Caco-2 (cell line): ENCODE measurements around the gene C16orf95. TPM values are rescaled to one million over a fixed set of nuclear protein-coding genes. Genes with fewer than 3 reads are reported as not detected.

Experiments
- BruUV-seq: library from RNA; stranded (reverse); fragments of 400-500 nt; replicated peaks from 2 replicates; lab custom pipeline; 2021; lab: Mats Ljungman, UMichigan
- CTCF ChIA-PET: fragments of 300-600 bp; sonication (Branson Sonifier 250); formaldehyde crosslinking; loops from one replicate; lab custom pipeline; 2022; ENCODE audit warnings: antibody characterized with exemption; lab: Charles Lee
- POLR2A ChIA-PET: fragments of 300-600 bp; sonication (Branson Sonifier 250); formaldehyde crosslinking; loops from one replicate; lab custom pipeline; 2022; ENCODE audit warnings: antibody characterized with exemption; lab: Charles Lee
- DNase-seq, 2 experiments: peaks; one replicate each; pipeline versions ENCODE4 v3.0.0 to v3.0.0-alpha.2; 2020 to 2022
- H3K27me3 ChIP-seq: replicated peaks from 2 replicates; pipeline ENCODE4 v1.6.0; 2011; ENCODE audit warnings: low read length; ENCODE audit not compliant: control insufficient read depth, insufficient read depth
- H3K36me3 ChIP-seq: 2 replicates; pipeline ENCODE4 v1.5.1; 2011; ENCODE audit warnings: low read length; ENCODE audit not compliant: control insufficient read depth, insufficient read depth
- H3K4me1 ChIP-seq: fragments of 250-450 bp; sonication (Bioruptor Pico); 2 replicates; pipeline ENCODE4 v1.5.1; 2020; ENCODE audit warnings: mild to moderate bottlenecking
- H3K4me3 ChIP-seq: 2 replicates; pipeline ENCODE4 v1.5.1; 2011; ENCODE audit warnings: low read depth, mild to moderate bottlenecking, control low read depth, low read length
- H3K9me3 ChIP-seq: fragments of 250-450 bp; sonication (Bioruptor Pico); 2 replicates; pipeline ENCODE4 v1.5.1; 2020; ENCODE audit warnings: mild to moderate bottlenecking, moderate library complexity
- H3K27ac Mint-ChIP-seq: one replicate; pipeline ENCODE4 v1.8.0; 2022; ENCODE audit warnings: mixed read lengths; ENCODE audit not compliant: unreplicated experiment
- H3K27me3 Mint-ChIP-seq: one replicate; pipeline ENCODE4 v1.8.0; 2022; ENCODE audit warnings: mixed read lengths; ENCODE audit not compliant: insufficient read depth, unreplicated experiment
- H3K36me3 Mint-ChIP-seq: one replicate; pipeline ENCODE4 v1.8.0; 2022; ENCODE audit warnings: mild to moderate bottlenecking, mixed read lengths; ENCODE audit not compliant: insufficient read depth, unreplicated experiment
- H3K4me1 Mint-ChIP-seq: one replicate; pipeline ENCODE4 v1.8.0; 2022; ENCODE audit warnings: low read depth, mixed read lengths; ENCODE audit not compliant: unreplicated experiment
- H3K4me3 Mint-ChIP-seq: one replicate; pipeline ENCODE4 v1.8.0; 2022; ENCODE audit warnings: mild to moderate bottlenecking, moderate library complexity, mixed read lengths; ENCODE audit not compliant: unreplicated experiment
- H3K9me3 Mint-ChIP-seq: one replicate; pipeline ENCODE4 v1.8.0; 2022; ENCODE audit warnings: mixed read lengths; ENCODE audit not compliant: unreplicated experiment
- CTCF ChIP-seq, 2 experiments: fragments of 200-600 bp in 1 of 2; IDR thresholded peaks; 1 replicate in 1 of 2; 2 replicates in 1 of 2; pipeline versions ENCODE4 v1.5.1 to v1.8.0; 2011 to 2022; ENCODE audit warnings: antibody characterized with exemption in 1 of 2, control low read depth in 1 of 2, inconsistent platforms in 1 of 2, low read depth in 1 of 2, low read length in 1 of 2, mild to moderate bottlenecking in 1 of 2, moderate library complexity in 1 of 2; ENCODE audit not compliant: insufficient read depth in 1 of 2, severe bottlenecking in 1 of 2, unreplicated experiment in 1 of 2
- intact Hi-C: fragments of 100-400 bp; cut with micrococcal nuclease; formaldehyde crosslinking; loops from one replicate; pipeline ENCODE4 v1.10.0; 2022; ENCODE audit not compliant: unreplicated experiment
- total RNA-seq: library from RNA; stranded (reverse); gene quantifications from 2 replicates; pipeline ENCODE4 v1.2.3, GENCODE V29; 2022

C16orf95 gene
- total RNA-seq, 1 experiment from 2014 or later = 4.4 TPM

GRCh38 chr16:87286839-87287626, 30.2 kb downstream of the C16orf95 start:
- no peak overlapping the region for H3K4me3 Mint-ChIP-seq
- Histone ChIP-seq H3K27me3 (no peaks in the 10 kb centered on the region), H3K4me1 (no peaks in the 10 kb centered on the region), H3K4me3 (no peak overlapping the region), H3K9me3 (0 out of 2 replicates have a peak, but pooled peaks cover 8% of the 10 kb centered on the region), H3K36me3 (no peaks in the 10 kb centered on the region)
- no peaks in the 10 kb centered on the region for H3K4me1 Mint-ChIP-seq
- no peak for TF ChIP-seq CTCF (IDR thresholded peaks at IDR 0.05; ENCODE audit: insufficient read depth in 1 of 2, low read depth in 1 of 2, low read length in 1 of 2, severe bottlenecking in 1 of 2, unreplicated experiment in 1 of 2)
- DNase-seq = no peak
- no peaks in the 10 kb centered on the region for H3K36me3 Mint-ChIP-seq
- ChIA-PET POLR2A (no interaction called here), CTCF (no interaction called here)
- H3K27me3 Mint-ChIP-seq = peaks cover 11% of the 10 kb centered on the region
- intact Hi-C loops = no loop called here
- no TSS peak for BruUV-seq
- H3K27ac Mint-ChIP-seq = no peak overlapping the region
- H3K9me3 Mint-ChIP-seq = peaks cover 18% of the 10 kb centered on the region

- ChIA-PET CTCF (no interaction called here), POLR2A (no interaction called here)
- intact Hi-C loops = no loop called here
- Histone ChIP-seq H3K4me1 (no peaks in the 10 kb centered on the region), H3K4me3 (no peak overlapping the region), H3K9me3 (0 out of 2 replicates have a peak, but pooled peaks cover 6% of the 10 kb centered on the region), H3K36me3 (no peaks in the 10 kb centered on the region), H3K27me3 (no peaks in the 10 kb centered on the region; the same call in 1 of the 2 replicates)
- H3K27me3 Mint-ChIP-seq = peaks cover 24% of the 10 kb centered on the region
- H3K4me1 Mint-ChIP-seq = no peaks in the 10 kb centered on the region
- TF ChIP-seq CTCF (IDR thresholded peaks at IDR 0.05; ENCODE audit: insufficient read depth in 1 of 2, low read depth in 1 of 2, low read length in 1 of 2, severe bottlenecking in 1 of 2, unreplicated experiment in 1 of 2) = no peak
- DNase-seq = no peak
- no TSS peak for BruUV-seq
- H3K4me3 Mint-ChIP-seq = no peak overlapping the region
- H3K36me3 Mint-ChIP-seq = no peaks in the 10 kb centered on the region
- peaks cover 14% of the 10 kb centered on the region for H3K9me3 Mint-ChIP-seq
- H3K27ac Mint-ChIP-seq = no peak overlapping the region
Observed at GRCh38 chr16:87284183-87284582, 33.0 kb downstream of the C16orf95 start.

GRCh38 chr16:87279094-87279658, 38.0 kb downstream of the C16orf95 start:
- CTCF ChIA-PET = interaction anchor here (0.6 to 1.2 kb wide), 13 partner anchors 11 to 1229 kb away, joined by 3 to 9 read pairs (median 3); no protein-coding TSS in a partner anchor
- Mint-ChIP-seq H3K4me3 (no peak overlapping the region), H3K4me1 (no peaks in the 10 kb centered on the region), H3K9me3 (no peaks in the 10 kb centered on the region), H3K27me3 (peaks cover 26% of the 10 kb centered on the region), H3K27ac (no peak overlapping the region), H3K36me3 (no peaks in the 10 kb centered on the region)
- 0 out of 2 replicates have a peak, but pooled peaks cover 4% of the 10 kb centered on the region for H3K4me1 ChIP-seq
- no peak for DNase-seq
- intact Hi-C loops = loop anchor here (10.0 kb wide), 1 partner anchor 214 kb away; no protein-coding TSS in a partner anchor
- no peak overlapping the region for H3K4me3 ChIP-seq
- no peaks in the 10 kb centered on the region for H3K9me3 ChIP-seq
- no TSS peak for BruUV-seq
- no peaks in the 10 kb centered on the region for H3K36me3 ChIP-seq
- POLR2A ChIA-PET = no interaction called here
- no peaks in the 10 kb centered on the region; the same call in 1 of the 2 replicates for H3K27me3 ChIP-seq
- no peak for TF ChIP-seq CTCF (IDR thresholded peaks at IDR 0.05; ENCODE audit: insufficient read depth in 1 of 2, low read depth in 1 of 2, low read length in 1 of 2, severe bottlenecking in 1 of 2, unreplicated experiment in 1 of 2)
